Activated naive CD4-positive, alpha-beta T cell treated with anti-CD3 and anti-CD28 coated beads for 36 hours (primary cell): ENCODE data around the gene ANAPC16. TPM values are rescaled to one million over a fixed set of nuclear protein-coding genes. Genes with fewer than 3 reads are reported as not detected.

Experiments
- CTCF ChIA-PET: fragments of 350-600 bp; sonication (Branson Sonifier 250); formaldehyde crosslinking; loops from one replicate; lab custom pipeline; 2021; ENCODE audit warnings: antibody characterized with exemption; lab: Charles Lee
- DNase-seq: peaks from one replicate; pipeline ENCODE4 v3.0.0-alpha.2; 2020
- H3K27ac Mint-ChIP-seq: one replicate; pipeline ENCODE4 v1.8.0; 2021; ENCODE audit warnings: mild to moderate bottlenecking, mixed read lengths
- H3K27me3 Mint-ChIP-seq: one replicate; pipeline ENCODE4 v1.8.0; 2021; ENCODE audit warnings: low read depth, mixed read lengths
- H3K36me3 Mint-ChIP-seq: one replicate; pipeline ENCODE4 v1.8.0; 2021; ENCODE audit warnings: low read depth, mixed read lengths
- H3K4me1 Mint-ChIP-seq: one replicate; pipeline ENCODE4 v1.8.0; 2021; ENCODE audit warnings: low read depth, mixed read lengths
- H3K4me3 Mint-ChIP-seq: one replicate; pipeline ENCODE4 v1.8.0; 2021; ENCODE audit warnings: mild to moderate bottlenecking, moderate library complexity, mixed read lengths
- H3K9me3 Mint-ChIP-seq: one replicate; pipeline ENCODE4 v1.8.0; 2021; ENCODE audit warnings: mixed read lengths
- intact Hi-C: fragments of 100-400 bp; cut with micrococcal nuclease; formaldehyde crosslinking; loops from one replicate; pipeline ENCODE4 v1.15.1; 2023
- total RNA-seq, 2 experiments: library from RNA; stranded (reverse); gene quantifications; one replicate each; pipeline ENCODE4 v1.2.3, GENCODE V29; 2021

The ANAPC16 gene
- total RNA-seq, 2 experiments from 2014 or later, result 127 to 128 TPM

DNA sequence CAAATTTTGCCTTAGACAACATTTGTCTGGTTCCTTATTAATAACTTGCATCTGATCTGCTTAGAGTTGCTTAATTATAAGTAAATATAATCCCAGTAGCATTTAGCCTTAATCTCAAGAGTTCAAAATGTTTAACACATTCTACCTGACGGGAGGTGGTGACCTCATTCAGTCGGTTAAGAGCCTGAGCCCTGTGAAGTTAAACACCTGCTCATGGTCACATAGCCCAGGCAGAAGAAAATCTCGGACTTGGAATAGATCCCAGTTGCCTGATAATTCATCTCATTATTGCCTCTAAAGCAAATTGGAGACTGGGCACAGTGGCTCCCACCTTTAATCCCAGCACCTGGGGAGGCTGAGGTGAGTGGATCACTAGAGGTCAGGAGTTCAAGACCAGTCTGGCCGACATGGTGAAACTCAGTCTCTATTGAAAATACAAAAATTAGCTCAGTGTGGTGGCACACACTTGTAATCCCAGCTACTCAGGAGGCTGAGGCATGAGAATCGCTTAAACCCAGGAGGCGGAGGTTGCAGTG lies 18.8 kb downstream of the ANAPC16 start:
- intact Hi-C loops, result no loop called here
- CTCF ChIA-PET, result no interaction called here
- Mint-ChIP-seq H3K4me1 (peaks cover 16% of the 10 kb centered on the region), H3K27me3 (no peaks in the 10 kb centered on the region), H3K9me3 (no peaks in the 10 kb centered on the region), H3K27ac (no peak overlapping the region), H3K4me3 (no peak overlapping the region), H3K36me3 (peaks cover 32% of the 10 kb centered on the region)
- DNase-seq, result no peak

DNA sequence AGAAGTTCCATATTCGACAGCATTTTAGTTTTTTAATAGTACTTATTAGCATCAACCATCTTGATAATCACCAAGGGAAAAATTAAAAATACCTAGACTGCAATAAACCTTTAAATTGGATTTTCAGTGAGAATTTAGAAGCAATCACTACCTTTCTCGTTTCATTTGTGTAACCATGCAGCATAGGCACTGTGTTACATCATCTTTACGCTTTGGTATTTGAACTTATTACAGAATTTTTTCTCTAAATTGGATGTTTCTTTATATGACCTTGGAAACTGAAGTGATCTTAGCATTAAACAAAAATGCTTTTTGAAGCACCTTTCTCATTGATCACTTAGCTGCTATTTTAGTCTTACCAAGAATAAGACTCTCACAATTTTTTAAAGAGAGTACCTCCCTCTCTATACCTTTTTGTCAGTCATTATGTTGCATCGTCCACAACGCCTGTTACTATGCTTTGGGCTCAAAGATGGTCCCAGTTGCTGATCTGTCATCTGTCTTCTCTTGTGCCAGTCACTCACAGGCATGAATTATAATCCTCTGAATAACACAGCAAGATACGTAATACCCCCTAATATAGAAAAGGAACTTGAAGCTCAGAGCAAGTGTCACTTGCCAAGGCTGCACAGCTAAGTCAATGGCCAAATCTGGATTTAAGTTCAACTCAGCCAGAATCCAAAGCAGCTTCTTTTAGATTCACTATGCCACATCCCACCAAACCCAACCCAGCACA lies 19.9 kb downstream of the ANAPC16 start:
- intact Hi-C loops, result no loop called here

DNA sequence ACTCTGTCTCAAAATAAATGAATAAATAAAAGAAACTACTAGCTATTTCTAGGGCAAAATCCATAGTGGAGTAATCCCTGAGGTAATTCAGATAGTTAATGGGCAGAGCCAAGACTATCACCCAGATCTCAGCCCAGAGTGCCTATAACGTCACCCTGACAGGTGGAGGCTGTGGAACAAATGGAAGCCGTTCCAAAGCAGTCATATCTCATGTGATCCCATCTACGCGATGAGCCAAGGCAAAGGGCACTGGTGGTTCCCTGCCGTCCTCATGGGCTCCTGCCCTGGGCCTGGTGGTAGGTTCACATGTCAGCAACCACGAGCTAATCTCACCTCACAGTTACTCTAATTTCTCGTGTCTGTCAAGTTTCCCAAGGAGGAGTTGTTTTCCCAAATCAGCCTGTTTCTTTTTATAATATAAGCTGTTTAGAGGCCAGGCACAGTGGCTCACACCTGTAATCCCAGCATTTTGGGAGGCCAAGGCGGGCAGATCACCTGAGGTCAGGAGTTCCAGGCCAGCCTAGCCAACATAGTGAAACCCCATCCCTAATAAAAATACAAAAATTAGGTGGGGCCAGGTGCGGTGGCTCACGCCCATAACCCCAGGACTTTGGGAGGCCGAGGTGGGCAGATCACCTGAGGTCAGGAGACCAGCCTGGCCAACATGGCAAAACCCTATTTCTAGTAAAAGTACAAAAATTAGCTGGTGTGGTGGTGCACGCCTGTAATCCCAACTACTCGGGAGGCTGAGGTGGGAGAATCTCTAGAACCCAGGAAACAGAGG lies 22.8 kb downstream of the ANAPC16 start:
- no peak overlapping the region for H3K4me3 Mint-ChIP-seq
- intact Hi-C loops, result no loop called here
- peaks cover 34% of the 10 kb centered on the region for H3K4me1 Mint-ChIP-seq
- CTCF ChIA-PET, result interaction anchor here (1.0 to 1.9 kb wide), 4 partner anchors 10 to 98 kb away, joined by 3 to 10 read pairs (median 4); no protein-coding TSS in a partner anchor
- no peak for DNase-seq
- no peak overlapping the region for H3K27ac Mint-ChIP-seq
- H3K36me3 Mint-ChIP-seq, result peaks cover 17% of the 10 kb centered on the region
- H3K27me3 Mint-ChIP-seq, result no peaks in the 10 kb centered on the region
- no peaks in the 10 kb centered on the region for H3K9me3 Mint-ChIP-seq

More for the DNA sequence above, 19.9 kb downstream of the ANAPC16 start:
- CTCF ChIA-PET, result interaction anchor here (1.0 to 1.5 kb wide), 2 partner anchors 13 to 187 kb away, joined by 4 to 5 read pairs; no protein-coding TSS in a partner anchor
- Mint-ChIP-seq H3K27ac (peak overlapping the region; percentile 48), H3K4me1 (peaks cover 13% of the 10 kb centered on the region), H3K4me3 (no peak overlapping the region), H3K9me3 (no peaks in the 10 kb centered on the region), H3K27me3 (no peaks in the 10 kb centered on the region), H3K36me3 (peaks cover 30% of the 10 kb centered on the region)
- DNase-seq, result no peak

DNA sequence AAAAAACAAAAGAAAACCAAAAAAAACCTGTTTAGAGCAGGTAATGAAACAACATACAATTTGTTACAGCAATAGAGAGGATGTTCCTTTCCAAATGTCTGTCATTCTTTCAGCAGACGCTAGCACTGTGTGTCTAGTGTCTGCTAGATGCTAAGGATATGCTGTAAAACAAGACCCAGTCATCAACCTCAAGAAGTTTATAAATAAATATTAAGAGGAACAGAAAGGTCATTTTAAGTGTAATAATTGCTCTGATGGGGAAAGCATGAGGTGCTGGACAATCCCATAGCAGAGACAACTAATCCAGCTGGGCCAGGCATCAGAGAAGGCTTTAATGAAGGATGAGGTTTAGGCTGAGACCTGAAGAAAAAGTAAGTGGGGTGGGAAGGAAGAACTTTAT lies 23.6 kb downstream of the ANAPC16 start:
- CTCF ChIA-PET, result interaction anchor here (1.3 kb wide), 1 partner anchor 98 kb away, joined by 3 read pairs; no protein-coding TSS in a partner anchor

DNA sequence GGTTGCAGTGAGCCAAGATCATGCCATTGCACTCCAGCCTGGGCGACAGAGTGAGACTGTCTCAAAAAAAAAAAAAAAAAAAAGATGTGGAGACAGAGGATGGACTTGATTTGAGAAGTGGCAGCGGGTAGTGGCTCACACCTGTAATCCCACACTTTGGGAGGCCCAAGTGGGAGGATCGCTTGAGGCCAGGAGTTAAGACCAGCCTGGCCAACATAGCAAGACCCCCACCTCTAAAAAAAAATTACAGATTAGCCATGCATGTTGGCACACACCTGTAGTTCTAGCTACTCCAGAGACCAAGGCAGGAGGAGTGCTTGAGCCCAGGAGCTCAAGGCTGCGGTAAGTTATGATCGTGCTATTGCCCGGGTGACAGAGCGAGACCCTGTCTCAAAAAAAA lies 24.6 kb downstream of the ANAPC16 start:
- H3K4me3 Mint-ChIP-seq, result no peak overlapping the region
- no peak overlapping the region for H3K27ac Mint-ChIP-seq
- CTCF ChIA-PET, result interaction anchor here (0.8 kb wide), 1 partner anchor 37 kb away, joined by 4 read pairs; no protein-coding TSS in a partner anchor
- intact Hi-C loops, result no loop called here
- no peak for DNase-seq
- H3K9me3 Mint-ChIP-seq, result no peaks in the 10 kb centered on the region
- peaks cover 11% of the 10 kb centered on the region for H3K36me3 Mint-ChIP-seq
- H3K27me3 Mint-ChIP-seq, result no peaks in the 10 kb centered on the region
- H3K4me1 Mint-ChIP-seq, result peaks cover 51% of the 10 kb centered on the region

More for the DNA sequence above, 23.6 kb downstream of the ANAPC16 start:
- H3K9me3 Mint-ChIP-seq, result no peaks in the 10 kb centered on the region
- peaks cover 41% of the 10 kb centered on the region for H3K4me1 Mint-ChIP-seq
- H3K27ac Mint-ChIP-seq, result peak overlapping the region; percentile 3
- no peak for DNase-seq
- intact Hi-C loops, result no loop called here
- no peaks in the 10 kb centered on the region for H3K27me3 Mint-ChIP-seq
- H3K4me3 Mint-ChIP-seq, result no peak overlapping the region
- peaks cover 15% of the 10 kb centered on the region for H3K36me3 Mint-ChIP-seq

DNA sequence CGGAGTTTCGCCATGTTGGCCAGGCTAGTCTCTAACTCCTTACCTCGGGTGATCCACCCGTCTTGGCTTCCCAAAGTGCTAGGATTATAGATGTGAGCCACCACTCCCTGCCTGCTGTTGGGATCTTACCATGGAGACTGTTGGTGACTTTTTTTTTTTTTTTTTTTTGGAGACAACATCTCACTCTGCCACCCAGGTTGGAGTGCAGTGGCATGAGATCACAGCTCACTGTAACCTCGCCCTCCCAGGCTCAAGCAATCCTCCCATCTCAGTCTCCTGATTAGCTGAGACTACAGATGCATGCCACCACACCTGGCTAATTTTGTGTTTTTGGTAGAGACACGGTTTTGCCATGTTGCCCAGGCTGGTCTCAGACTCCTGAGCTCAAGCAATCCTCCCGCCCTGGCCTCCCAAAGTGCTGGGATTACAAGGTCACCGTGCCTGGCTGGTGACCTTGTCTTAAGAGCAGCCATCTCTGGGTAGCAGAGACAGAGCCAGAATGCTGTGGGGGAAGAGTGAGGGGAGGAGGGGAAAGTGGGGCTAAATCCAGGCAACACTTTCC lies 26.0 kb downstream of the ANAPC16 start:
- CTCF ChIA-PET, result no interaction called here
- no peak for DNase-seq
- H3K9me3 Mint-ChIP-seq, result no peaks in the 10 kb centered on the region
- H3K4me1 Mint-ChIP-seq, result peaks cover 59% of the 10 kb centered on the region
- no peak overlapping the region for H3K4me3 Mint-ChIP-seq
- peak overlapping the region; percentile 47 for H3K27ac Mint-ChIP-seq
- H3K36me3 Mint-ChIP-seq, result peaks cover 4% of the 10 kb centered on the region
- no peaks in the 10 kb centered on the region for H3K27me3 Mint-ChIP-seq
- intact Hi-C loops, result no loop called here

DNA sequence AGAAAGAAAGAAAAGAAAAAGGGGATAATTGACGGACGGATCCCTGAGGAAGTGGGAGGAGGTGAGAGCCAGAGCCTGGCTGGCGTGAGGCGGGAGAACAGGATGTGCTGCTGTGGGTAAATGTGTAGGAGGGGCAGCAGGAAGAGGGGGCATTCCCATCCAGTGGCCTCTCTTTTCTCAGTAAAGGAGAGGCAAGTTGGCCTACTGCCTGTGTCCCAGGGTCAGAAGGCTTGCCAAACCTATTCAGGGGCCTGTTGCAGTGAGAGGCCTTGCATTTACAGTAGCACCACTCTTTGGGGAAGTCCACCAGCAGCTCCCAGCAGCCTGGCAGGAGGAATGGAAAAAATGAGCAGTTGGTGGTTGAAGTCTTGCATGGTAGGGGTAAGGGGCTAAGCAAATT lies 26.9 kb downstream of the ANAPC16 start:
- CTCF ChIA-PET, result interaction anchor here (0.7 kb wide), 1 partner anchor 11 kb away, joined by 3 read pairs; no protein-coding TSS in a partner anchor
- intact Hi-C loops, result no loop called here
- Mint-ChIP-seq H3K27me3 (no peaks in the 10 kb centered on the region), H3K36me3 (peaks cover 1% of the 10 kb centered on the region), H3K4me3 (no peak overlapping the region), H3K27ac (peak overlapping the region; percentile 62), H3K4me1 (peaks cover 66% of the 10 kb centered on the region), H3K9me3 (no peaks in the 10 kb centered on the region)
- DNase-seq, result peak; percentile 57

DNA sequence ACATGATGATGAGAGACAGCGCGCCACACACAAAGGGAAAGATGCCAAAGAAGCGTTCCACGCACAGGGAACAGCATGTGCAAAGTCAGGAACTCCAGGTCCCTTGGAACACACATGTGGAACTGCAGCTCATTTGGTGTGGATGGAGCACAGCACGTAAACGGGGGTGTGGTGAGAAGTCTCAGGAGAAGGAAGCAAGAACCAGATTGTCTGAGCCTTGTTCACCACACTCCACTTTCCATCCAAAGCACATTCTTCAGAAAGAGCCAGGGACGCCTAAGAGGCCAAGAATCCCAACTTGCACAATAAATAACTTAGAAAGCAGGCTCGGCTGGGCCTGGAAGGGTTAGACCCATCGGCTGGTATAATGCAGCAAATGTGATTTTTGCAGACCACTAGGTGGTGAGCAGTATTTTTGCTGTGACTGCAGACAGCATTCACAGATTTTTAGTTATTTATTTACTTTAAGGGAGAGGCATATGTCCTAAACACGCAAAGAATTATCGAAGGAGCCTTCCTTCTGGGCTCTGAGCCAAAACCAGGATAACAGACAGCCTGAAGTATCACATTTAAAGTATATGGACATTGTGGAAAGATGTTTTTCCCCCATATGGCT lies 28.1 kb downstream of the ANAPC16 start:
- intact Hi-C loops, result no loop called here
- peak; percentile 25 for DNase-seq
- H3K27ac Mint-ChIP-seq, result peak overlapping the region; percentile 78
- peaks cover 74% of the 10 kb centered on the region for H3K4me1 Mint-ChIP-seq
- CTCF ChIA-PET, result no interaction called here
- H3K27me3 Mint-ChIP-seq, result no peaks in the 10 kb centered on the region
- no peaks in the 10 kb centered on the region for H3K9me3 Mint-ChIP-seq
- no peak overlapping the region for H3K4me3 Mint-ChIP-seq
- H3K36me3 Mint-ChIP-seq, result peaks cover 1% of the 10 kb centered on the region

DNA sequence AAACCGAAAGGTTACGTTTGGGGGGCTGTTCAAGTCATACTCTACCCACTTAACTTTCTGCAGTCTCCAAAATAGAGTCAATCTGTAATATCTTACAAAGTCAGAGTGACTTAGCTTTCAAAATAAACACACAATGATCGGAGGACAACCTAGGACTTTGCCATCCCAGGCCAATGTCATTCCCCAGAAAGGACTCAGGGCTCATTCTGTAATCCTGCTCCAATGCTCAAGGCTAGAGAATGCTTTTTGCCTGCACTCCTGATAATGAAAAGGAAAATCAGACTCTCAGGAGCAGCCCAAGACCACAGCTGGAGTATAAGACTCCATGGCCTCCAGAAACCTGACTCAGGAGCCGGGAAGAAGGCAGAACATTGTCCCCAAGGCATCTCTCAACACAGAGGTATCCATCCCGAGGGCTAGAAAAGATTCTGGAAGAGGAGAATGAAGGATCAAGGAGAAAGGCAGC lies 28.8 kb downstream of the ANAPC16 start:
- H3K9me3 Mint-ChIP-seq, result no peaks in the 10 kb centered on the region
- H3K36me3 Mint-ChIP-seq, result peaks cover 1% of the 10 kb centered on the region
- DNase-seq, result no peak
- intact Hi-C loops, result no loop called here
- no peaks in the 10 kb centered on the region for H3K27me3 Mint-ChIP-seq
- CTCF ChIA-PET, result interaction anchor here (0.6 to 1.4 kb wide), 2 partner anchors 13 to 88 kb away, joined by 3 read pairs; no protein-coding TSS in a partner anchor
- no peak overlapping the region for H3K4me3 Mint-ChIP-seq
- H3K27ac Mint-ChIP-seq, result peak overlapping the region; percentile 78
- H3K4me1 Mint-ChIP-seq, result peaks cover 75% of the 10 kb centered on the region

DNA sequence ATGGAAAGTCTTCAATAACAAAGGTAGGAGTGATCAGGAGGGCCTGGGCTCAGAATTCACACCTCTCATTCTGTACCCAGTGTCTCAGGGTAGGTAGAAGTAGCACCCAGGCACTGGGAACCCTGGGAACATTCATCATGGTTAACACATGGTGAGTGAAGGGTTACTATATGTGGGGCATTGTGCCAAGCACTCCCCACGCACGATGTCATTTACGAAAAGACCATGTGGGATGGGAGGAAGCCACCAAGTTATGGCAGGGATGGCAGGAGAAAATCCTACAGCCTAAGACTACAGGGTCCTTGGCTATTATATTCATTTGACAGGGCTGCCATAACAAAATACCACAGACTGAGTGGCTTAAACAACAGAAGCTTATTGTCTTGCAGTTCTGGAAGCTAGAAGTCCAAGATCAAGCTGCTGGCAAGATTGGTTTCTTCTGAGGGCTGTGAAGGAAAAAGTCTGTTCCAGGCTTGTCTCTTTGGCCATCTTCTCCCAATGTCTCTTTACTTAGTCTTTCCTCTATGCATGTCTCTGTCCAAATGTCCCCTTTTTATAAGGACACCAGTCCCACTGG lies 30.2 kb downstream of the ANAPC16 start:
- CTCF ChIA-PET, result interaction anchor here (0.6 to 1.6 kb wide), 7 partner anchors 11 to 94 kb away, joined by 3 to 7 read pairs (median 3); no protein-coding TSS in a partner anchor
- peak overlapping the region; percentile 87 for H3K27ac Mint-ChIP-seq
- no peaks in the 10 kb centered on the region for H3K27me3 Mint-ChIP-seq
- H3K9me3 Mint-ChIP-seq, result no peaks in the 10 kb centered on the region
- peak; percentile 47 for DNase-seq
- intact Hi-C loops, result no loop called here
- no peaks in the 10 kb centered on the region for H3K36me3 Mint-ChIP-seq
- H3K4me1 Mint-ChIP-seq, result peaks cover 80% of the 10 kb centered on the region
- H3K4me3 Mint-ChIP-seq, result no peak overlapping the region

DNA sequence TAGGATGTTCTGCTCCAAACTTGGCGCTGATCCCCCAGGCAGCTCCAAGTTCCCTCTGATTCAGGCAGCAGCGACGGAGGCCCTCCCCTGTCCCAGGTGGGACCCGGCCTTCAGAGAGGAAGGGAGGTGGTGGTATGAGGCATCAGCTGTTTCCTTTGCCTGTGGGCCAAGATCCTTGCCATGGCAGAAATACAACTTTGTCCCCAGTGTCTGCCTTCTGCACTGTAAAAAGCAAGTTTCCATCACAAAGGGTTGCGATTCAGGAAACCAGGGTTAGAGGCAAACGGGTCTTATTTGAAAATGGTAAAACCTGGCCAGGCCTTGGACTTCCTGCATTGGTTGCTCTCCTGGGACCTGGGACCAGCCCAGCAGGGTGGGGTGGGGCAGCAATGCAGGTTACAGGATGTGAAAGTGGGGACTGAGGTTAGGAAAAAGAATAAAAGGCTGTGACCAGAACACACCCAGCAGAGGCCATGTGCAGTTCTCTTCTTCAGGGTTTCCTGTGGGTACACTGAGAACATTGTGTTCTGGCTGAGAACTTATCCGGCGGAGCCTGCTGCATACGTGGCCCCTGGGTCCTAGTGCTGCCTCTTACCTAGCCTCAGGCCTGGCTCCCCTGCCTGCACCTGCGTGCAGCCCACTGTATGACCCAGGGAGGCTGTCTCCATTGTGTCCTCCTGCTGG lies 32.8 kb downstream of the ANAPC16 start:
- H3K4me1 Mint-ChIP-seq, result peaks cover 78% of the 10 kb centered on the region
- DNase-seq, result peak; percentile 87
- H3K27ac Mint-ChIP-seq, result peak overlapping the region; percentile 92
- H3K27me3 Mint-ChIP-seq, result no peaks in the 10 kb centered on the region
- peak overlapping the region; percentile 75 for H3K4me3 Mint-ChIP-seq
- intact Hi-C loops, result loop anchor here (1.0 kb wide), 6 partner anchors 8 to 83 kb away; partner anchors contain the start of gene DDIT4
- no peaks in the 10 kb centered on the region for H3K36me3 Mint-ChIP-seq
- CTCF ChIA-PET, result interaction anchor here (0.6 to 1.6 kb wide), 6 partner anchors 10 to 122 kb away, joined by 3 to 10 read pairs (median 4); no protein-coding TSS in a partner anchor
- no peaks in the 10 kb centered on the region for H3K9me3 Mint-ChIP-seq
